ENCODE measurements around the gene SLC23A3.

DNA sequence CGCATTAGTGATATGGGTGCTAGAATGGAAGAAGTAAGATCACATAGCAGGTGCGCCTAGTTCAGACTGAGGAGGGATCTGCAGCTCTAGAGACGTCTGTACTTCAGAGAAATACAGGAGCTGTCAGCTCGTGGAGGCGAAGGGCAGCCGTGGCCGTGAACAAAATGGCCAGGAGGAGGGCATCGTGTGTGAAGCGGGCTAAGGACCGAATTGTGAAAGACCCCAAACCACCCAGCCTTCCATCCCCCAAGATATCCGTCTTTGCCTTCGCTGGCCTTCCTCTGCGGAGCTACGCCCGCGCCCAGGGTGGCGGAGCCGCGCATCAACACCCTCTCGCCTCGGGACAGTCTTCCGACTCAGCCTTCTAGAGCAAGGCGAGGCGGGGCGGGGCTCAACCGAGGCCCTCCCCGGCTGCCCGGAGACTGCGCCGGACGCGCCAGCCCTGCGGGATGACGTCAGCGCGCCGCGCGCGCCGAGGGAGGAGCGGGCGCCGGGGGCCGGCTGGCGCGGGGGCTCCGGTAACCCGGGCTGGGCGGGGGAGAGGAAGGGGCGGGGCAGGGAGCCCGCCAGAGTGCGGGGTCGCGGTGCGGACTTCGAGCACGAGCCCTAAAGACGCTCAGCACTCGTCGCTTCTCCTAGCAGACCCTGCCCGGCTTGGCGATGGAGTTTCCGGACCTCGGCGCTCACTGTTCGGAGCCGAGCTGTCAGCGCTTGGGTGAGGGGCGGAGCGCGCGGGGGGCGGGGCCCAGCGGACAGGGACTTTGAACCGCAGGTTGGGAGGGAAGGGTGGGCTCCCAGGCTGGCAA is 36.7 kb upstream of the SLC23A3 start, which contains the start of gene ZFAND2B:
- TF ChIP-seq POLR2A (IDR thresholded peaks at IDR 0.05) (peak; percentile 96), POLR2AphosphoS5 (IDR thresholded peaks at IDR 0.05; ENCODE audit: insufficient read depth in 1 of 2, low read depth in 1 of 2) (peak; percentile 75 to 97)
- TF ChIP-seq, protein P1, sequence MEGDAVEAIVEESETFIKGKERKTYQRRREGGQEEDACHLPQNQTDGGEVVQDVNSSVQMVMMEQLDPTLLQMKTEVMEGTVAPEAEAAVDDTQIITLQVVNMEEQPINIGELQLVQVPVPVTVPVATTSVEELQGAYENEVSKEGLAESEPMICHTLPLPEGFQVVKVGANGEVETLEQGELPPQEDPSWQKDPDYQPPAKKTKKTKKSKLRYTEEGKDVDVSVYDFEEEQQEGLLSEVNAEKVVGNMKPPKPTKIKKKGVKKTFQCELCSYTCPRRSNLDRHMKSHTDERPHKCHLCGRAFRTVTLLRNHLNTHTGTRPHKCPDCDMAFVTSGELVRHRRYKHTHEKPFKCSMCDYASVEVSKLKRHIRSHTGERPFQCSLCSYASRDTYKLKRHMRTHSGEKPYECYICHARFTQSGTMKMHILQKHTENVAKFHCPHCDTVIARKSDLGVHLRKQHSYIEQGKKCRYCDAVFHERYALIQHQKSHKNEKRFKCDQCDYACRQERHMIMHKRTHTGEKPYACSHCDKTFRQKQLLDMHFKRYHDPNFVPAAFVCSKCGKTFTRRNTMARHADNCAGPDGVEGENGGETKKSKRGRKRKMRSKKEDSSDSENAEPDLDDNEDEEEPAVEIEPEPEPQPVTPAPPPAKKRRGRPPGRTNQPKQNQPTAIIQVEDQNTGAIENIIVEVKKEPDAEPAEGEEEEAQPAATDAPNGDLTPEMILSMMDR (IDR thresholded peaks at IDR 0.05), result peak in 1 of 3 experiments; percentile 30
